ENCODE data around the gene DNAL4. TPM values are rescaled to one million over a fixed set of nuclear protein-coding genes. Genes with fewer than 3 reads are reported as not detected.
A peak's percentile ranks its signal among the peaks of the same experiment; 100 is the strongest.

Gene DNAL4
- total RNA-seq, 4 donors from 2014 or later: 6.7 to 12.8 (median 9.4) TPM

- DNase-seq (ENCODE audit: low spot score): no peak
- no peak for TF ChIP-seq CTCF (IDR thresholded peaks at IDR 0.05)
- ATAC-seq (ENCODE audit: low FRiP score): no peak
Observed at GRCh38 chr22:38788846-38789245, 5.1 kb downstream of the DNAL4 start.

GRCh38 chr22:38788021-38788816, 5.7 kb downstream of the DNAL4 start:
- ATAC-seq (ENCODE audit: low FRiP score) (peak; percentile 65), DNase-seq (ENCODE audit: low spot score) (no peak)
- no peak for TF ChIP-seq CTCF (IDR thresholded peaks at IDR 0.05)

DNA sequence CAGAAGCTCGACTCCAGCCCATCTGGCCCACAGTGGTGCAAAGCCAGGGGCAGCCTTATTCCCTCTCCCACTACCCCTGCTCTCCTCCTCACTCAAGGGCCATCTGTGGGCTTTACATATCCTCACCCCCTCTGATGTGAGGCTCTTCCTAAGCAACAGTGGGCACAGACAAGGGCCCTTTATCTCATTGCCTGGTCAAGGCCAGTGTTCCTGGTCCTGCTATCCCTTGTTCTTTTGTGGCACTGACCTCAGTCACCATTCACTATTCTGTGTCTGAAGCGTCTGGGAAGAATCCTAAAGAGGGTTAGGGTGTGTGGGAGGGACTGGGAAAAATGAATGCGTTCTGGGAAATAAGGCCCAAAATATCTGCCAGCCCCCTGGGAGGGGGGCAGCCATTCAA, 7.3 kb downstream of the DNAL4 start:
- TF ChIP-seq CTCF (IDR thresholded peaks at IDR 0.05): no peak
- DNase-seq (ENCODE audit: low spot score) (no peak), ATAC-seq (ENCODE audit: low FRiP score) (no peak)

DNA sequence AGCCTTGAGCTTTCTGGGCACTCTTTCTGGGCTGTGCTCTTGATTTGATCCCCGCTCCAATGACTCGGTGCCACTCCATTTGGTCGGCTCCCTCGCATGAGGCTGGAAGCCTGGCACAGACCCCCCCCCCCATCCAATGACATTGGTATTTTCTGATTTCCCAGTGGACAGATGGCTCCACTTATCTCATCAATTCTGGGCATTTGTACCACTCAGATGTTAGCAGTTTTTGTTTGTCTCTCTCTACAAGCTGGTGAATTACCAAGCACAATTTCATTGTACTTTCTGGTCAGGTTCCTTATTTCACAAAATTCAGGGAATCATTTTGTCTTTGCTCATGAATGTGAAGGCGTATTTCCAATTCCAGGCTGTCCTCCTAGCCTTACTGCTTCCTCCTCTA, 9.1 kb downstream of the DNAL4 start:
- DNase-seq (ENCODE audit: low spot score): no peak
- ATAC-seq (ENCODE audit: low FRiP score): no peak

GRCh38 chr22:38784035-38784434, 9.9 kb downstream of the DNAL4 start:
- TF ChIP-seq CTCF (IDR thresholded peaks at IDR 0.05): no peak
- ATAC-seq (ENCODE audit: low FRiP score) (no peak), DNase-seq (ENCODE audit: low spot score) (no peak)

More for the DNA sequence above, 9.1 kb downstream of the DNAL4 start:
- no peak for TF ChIP-seq CTCF (IDR thresholded peaks at IDR 0.05)

- no peak for TF ChIP-seq CTCF (IDR thresholded peaks at IDR 0.05)
- DNase-seq (ENCODE audit: low spot score): no peak
- ATAC-seq (ENCODE audit: low FRiP score): no peak
Observed at GRCh38 chr22:38783095-38783615, 10.8 kb downstream of the DNAL4 start.
